ENCODE data around the gene ANKS3. TPM values are rescaled to one million over a fixed set of nuclear protein-coding genes. Genes with fewer than 3 reads are reported as not detected.

ANKS3 gene
- total and polyA plus RNA-seq, 2 donors from 2014 or later: 20.7 to 27.6 TPM

- H3K9ac ChIP-seq (ENCODE audit: low read length in 3 of 3): no peak overlapping the region
- H3K36me3 ChIP-seq (ENCODE audit: control insufficient read depth in 2 of 3, insufficient read depth in 3 of 3, low read length in 3 of 3): peaks cover 0 to 6% (median 4%) of the 10 kb centered on the region in 3 donors
- intact Hi-C loops (cut with DNase I): no loop called here
- FAIRE-seq: no peak
- no peak overlapping the region for H3K27ac ChIP-seq (ENCODE audit: low read depth in 2 of 2, low read length in 2 of 2)
- DNase-seq: no peak
- no peaks in the 10 kb centered on the region for H3K4me1 ChIP-seq (ENCODE audit: control insufficient read depth in 2 of 3, insufficient read depth in 2 of 3, low read depth in 1 of 3, low read length in 3 of 3)
- no peak for TF ChIP-seq CTCF (IDR thresholded peaks at IDR 0.05; ENCODE audit: borderline replicate concordance, extremely low read depth, insufficient read depth)
- H3K27me3 ChIP-seq (ENCODE audit: control insufficient read depth, insufficient read depth, low read length): no peaks in the 10 kb centered on the region
- no peak overlapping the region for H3K4me3 ChIP-seq (ENCODE audit: low read length in 3 of 3)
- H3K9me3 ChIP-seq (ENCODE audit: control insufficient read depth in 2 of 3, insufficient read depth in 1 of 3, low read length in 3 of 3): no peaks in the 10 kb centered on the region
These were observed 48.8 kb downstream of the ANKS3 start for GRCh38 chr16:4685292-4685691.

DNA sequence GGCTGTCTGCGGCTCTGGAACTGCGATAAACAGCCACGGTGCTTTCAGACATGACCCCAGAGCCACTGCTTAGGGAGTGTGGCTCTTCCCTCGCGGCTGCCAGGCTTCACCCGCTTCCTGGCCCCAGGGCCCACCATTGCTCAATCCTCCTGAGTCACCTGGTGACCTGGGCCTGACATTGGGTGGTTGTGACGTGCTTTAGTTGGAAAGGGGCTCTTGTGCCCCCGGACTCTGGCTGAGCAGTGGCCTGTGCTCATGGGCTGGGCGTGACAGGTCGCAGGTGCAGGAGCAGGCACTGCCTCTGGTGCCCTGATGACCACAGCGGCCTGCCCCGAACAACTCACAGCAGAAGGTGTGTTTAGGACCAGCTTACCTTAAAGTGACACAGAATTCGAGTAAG, 49.3 kb downstream of the ANKS3 start:
- FAIRE-seq (no peak), DNase-seq (no peak)
- Histone ChIP-seq H3K27ac (ENCODE audit: low read depth in 2 of 2, low read length in 2 of 2) (no peak overlapping the region), H3K4me1 (ENCODE audit: control insufficient read depth in 2 of 3, insufficient read depth in 2 of 3, low read depth in 1 of 3, low read length in 3 of 3) (no peaks in the 10 kb centered on the region), H3K27me3 (ENCODE audit: control insufficient read depth, insufficient read depth, low read length) (no peaks in the 10 kb centered on the region), H3K9me3 (ENCODE audit: control insufficient read depth in 2 of 3, insufficient read depth in 1 of 3, low read length in 3 of 3) (no peaks in the 10 kb centered on the region), H3K9ac (ENCODE audit: low read length in 3 of 3) (no peak overlapping the region), H3K4me3 (ENCODE audit: low read length in 3 of 3) (no peak overlapping the region), H3K36me3 (ENCODE audit: control insufficient read depth in 2 of 3, insufficient read depth in 3 of 3, low read length in 3 of 3) (peaks cover 0 to 6% (median 4%) of the 10 kb centered on the region in 3 donors)
- intact Hi-C loops (cut with DNase I): no loop called here
- TF ChIP-seq CTCF (IDR thresholded peaks at IDR 0.05; ENCODE audit: borderline replicate concordance, extremely low read depth, insufficient read depth): no peak

DNA sequence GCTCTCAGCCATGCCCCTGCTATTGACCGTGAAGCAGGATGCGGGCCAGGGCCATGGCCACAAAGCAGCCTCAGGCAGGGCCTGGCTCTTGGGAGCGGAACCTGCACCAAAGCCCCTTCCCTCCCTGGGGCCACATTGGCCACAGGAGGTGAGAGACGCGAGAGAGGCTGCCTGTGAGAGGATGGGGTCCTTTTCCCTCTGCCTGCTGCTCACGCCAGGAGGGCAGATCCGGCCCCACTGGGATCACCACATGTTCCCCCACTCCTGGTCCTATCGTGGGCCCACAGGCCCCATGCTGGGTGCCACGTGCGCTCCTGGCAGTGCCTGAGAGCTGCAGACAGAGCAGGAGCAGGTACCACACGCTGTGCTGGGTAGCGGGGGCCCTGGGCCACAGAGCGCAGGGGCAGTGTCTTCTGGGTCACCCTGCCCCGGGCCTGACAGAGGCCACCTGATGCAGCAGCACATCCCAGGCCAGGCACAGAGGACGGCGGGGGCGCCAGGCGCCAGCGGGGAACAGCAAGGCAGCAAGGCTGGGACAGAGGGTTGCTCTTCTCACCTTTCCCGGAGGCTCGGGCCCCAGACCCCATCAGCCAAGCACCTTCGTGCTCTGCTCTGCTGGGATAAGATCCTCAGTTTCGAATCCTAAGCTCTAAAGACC, 49.9 kb downstream of the ANKS3 start:
- no peak for TF ChIP-seq CTCF (IDR thresholded peaks at IDR 0.05; ENCODE audit: borderline replicate concordance, extremely low read depth, insufficient read depth)
- peaks cover 0 to 5% (median under 1%) of the 10 kb centered on the region in 3 donors for H3K4me1 ChIP-seq (ENCODE audit: control insufficient read depth in 2 of 3, insufficient read depth in 2 of 3, low read depth in 1 of 3, low read length in 3 of 3)
- no peak overlapping the region for H3K4me3 ChIP-seq (ENCODE audit: low read length in 3 of 3)
- no peak for FAIRE-seq
- H3K9ac ChIP-seq (ENCODE audit: low read length in 3 of 3): no peak overlapping the region
- H3K9me3 ChIP-seq (ENCODE audit: control insufficient read depth in 2 of 3, insufficient read depth in 1 of 3, low read length in 3 of 3): no peaks in the 10 kb centered on the region
- DNase-seq: peak in 1 of 5 donors; percentile 75
- no peaks in the 10 kb centered on the region for H3K27me3 ChIP-seq (ENCODE audit: control insufficient read depth, insufficient read depth, low read length)
- peaks cover 0 to 6% (median 4%) of the 10 kb centered on the region in 3 donors for H3K36me3 ChIP-seq (ENCODE audit: control insufficient read depth in 2 of 3, insufficient read depth in 3 of 3, low read length in 3 of 3)
- intact Hi-C loops (cut with DNase I): no loop called here
- no peak overlapping the region for H3K27ac ChIP-seq (ENCODE audit: low read depth in 2 of 2, low read length in 2 of 2)
